ENCODE measurements around the gene DTX3. TPM values are rescaled to one million over a fixed set of nuclear protein-coding genes. Genes with fewer than 3 reads are reported as not detected.
A peak's percentile ranks its signal among the peaks of the same experiment; 100 is the strongest.

DTX3 gene
- total RNA-seq, 4 donors from 2014 or later, result 34.6 to 70.2 (median 53.2) TPM

GRCh38 chr12:57606399-57606798 is 1.8 kb downstream of the DTX3 start:
- Histone ChIP-seq H3K9me3 (no peaks in the 10 kb centered on the region), H3K27ac (peak overlapping the region in 3 of 4 donors; percentile 96 to 99 (median 99)), H3K4me1 (peaks cover 0 to 82% (median 21%) of the 10 kb centered on the region in 3 donors), H3K4me3 (no peak overlapping the region), H3K36me3 (peaks cover 0 to 38% of the 10 kb centered on the region in 2 donors), H3K27me3 (peaks cover 5% of the 10 kb centered on the region)
- TF ChIP-seq EP300 (IDR thresholded peaks at IDR 0.05), result no peak
- no peak for TF ChIP-seq POLR2AphosphoS5 (IDR thresholded peaks at IDR 0.05)
- TF ChIP-seq, protein P1, sequence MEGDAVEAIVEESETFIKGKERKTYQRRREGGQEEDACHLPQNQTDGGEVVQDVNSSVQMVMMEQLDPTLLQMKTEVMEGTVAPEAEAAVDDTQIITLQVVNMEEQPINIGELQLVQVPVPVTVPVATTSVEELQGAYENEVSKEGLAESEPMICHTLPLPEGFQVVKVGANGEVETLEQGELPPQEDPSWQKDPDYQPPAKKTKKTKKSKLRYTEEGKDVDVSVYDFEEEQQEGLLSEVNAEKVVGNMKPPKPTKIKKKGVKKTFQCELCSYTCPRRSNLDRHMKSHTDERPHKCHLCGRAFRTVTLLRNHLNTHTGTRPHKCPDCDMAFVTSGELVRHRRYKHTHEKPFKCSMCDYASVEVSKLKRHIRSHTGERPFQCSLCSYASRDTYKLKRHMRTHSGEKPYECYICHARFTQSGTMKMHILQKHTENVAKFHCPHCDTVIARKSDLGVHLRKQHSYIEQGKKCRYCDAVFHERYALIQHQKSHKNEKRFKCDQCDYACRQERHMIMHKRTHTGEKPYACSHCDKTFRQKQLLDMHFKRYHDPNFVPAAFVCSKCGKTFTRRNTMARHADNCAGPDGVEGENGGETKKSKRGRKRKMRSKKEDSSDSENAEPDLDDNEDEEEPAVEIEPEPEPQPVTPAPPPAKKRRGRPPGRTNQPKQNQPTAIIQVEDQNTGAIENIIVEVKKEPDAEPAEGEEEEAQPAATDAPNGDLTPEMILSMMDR (IDR thresholded peaks at IDR 0.05), result no peak
- TF ChIP-seq POLR2A (IDR thresholded peaks at IDR 0.05), result no peak
- 63% methylated on average over 2 of the region's 2 CpGs; no CpG with 5 or more reads in 1 of the 2 donors for WGBS, 2 donors (ENCODE audit: low coverage in 1 of 2)
- ATAC-seq, result no peak

DNA sequence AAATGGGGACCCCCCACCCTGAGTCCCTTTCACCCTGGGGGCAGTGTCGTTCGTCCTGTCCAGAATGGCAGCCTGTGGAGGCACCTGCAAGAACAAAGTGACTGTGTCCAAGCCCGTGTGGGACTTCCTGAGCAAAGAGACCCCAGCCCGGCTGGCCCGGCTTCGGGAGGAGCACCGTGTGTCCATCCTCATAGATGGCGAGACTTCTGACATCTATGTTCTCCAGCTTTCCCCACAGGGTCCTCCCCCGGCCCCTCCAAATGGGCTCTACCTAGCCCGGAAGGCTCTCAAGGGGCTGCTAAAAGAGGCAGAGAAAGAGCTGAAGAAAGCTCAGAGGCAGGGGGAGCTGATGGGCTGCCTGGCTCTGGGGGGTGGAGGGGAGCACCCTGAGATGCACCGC is 2.2 kb downstream of the DTX3 start:
- H3K4me3 ChIP-seq, result no peak overlapping the region
- peaks cover 0 to 34% of the 10 kb centered on the region in 2 donors for H3K36me3 ChIP-seq
- H3K9me3 ChIP-seq, result no peaks in the 10 kb centered on the region
- peaks cover 0 to 86% (median 21%) of the 10 kb centered on the region in 3 donors for H3K4me1 ChIP-seq
- no peak for ATAC-seq
- TF ChIP-seq POLR2AphosphoS5 (IDR thresholded peaks at IDR 0.05), result no peak
- TF ChIP-seq, protein P1 (IDR thresholded peaks at IDR 0.05), result no peak
- TF ChIP-seq EP300 (IDR thresholded peaks at IDR 0.05), result no peak
- no peak for TF ChIP-seq POLR2A (IDR thresholded peaks at IDR 0.05)
- 70% methylated on average over 2 of the region's 11 CpGs; no CpG with 5 or more reads in 1 of the 2 donors for WGBS, 2 donors (ENCODE audit: low coverage in 1 of 2)
- H3K27ac ChIP-seq, result peak overlapping the region in 3 of 4 donors; percentile 96 to 99 (median 99)
- peaks cover 9% of the 10 kb centered on the region for H3K27me3 ChIP-seq

DNA sequence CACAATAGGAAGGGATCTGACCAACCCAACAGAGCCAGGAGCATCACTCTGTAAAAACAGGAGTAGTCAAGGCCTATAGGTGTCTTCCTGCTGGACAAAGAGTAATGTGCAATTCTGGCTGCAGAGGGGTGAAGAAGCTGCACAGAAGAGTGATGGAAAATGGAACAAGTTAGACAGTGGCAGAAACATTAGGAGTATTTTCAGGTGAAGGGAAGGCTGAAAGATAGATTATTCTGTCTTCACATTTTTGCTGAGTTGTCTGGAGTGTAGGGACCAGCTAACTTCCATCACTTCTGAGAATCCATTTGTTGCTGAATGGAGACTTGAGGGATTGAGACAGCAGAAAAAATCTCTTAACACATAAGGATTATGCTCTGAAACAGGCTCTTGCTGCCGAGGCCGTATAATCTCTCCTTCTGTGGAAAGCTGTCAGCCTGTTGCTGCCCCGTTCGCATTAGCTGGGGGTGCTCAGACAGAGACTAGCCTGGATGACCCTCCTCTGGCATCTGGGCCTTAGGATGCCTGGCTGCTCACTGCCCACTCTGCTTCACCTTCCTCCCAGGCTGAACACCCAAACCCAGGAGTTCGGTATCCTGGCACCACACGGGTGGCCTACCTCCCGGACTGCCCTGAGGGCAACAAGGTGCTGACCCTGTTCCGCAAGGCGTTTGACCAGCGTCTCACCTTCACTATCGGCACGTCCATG is 3.5 kb downstream of the DTX3 start:
- TF ChIP-seq POLR2AphosphoS5 (IDR thresholded peaks at IDR 0.05) (no peak), EP300 (IDR thresholded peaks at IDR 0.05) (no peak)
- 14 to 38% methylated on average over 2 to 4 of the region's 12 CpGs for WGBS, 2 donors (ENCODE audit: low coverage in 1 of 2)
- Histone ChIP-seq H3K27ac (peak overlapping the region; percentile 91 to 99 (median 97)), H3K27me3 (peaks cover 10% of the 10 kb centered on the region), H3K4me3 (no peak overlapping the region), H3K4me1 (peaks cover 0 to 95% (median 26%) of the 10 kb centered on the region in 3 donors), H3K9me3 (no peaks in the 10 kb centered on the region), H3K36me3 (peaks cover 0 to 30% of the 10 kb centered on the region in 2 donors)
- no peak for ATAC-seq

GRCh38 chr12:57609101-57609780 is 4.6 kb downstream of the DTX3 start:
- TF ChIP-seq POLR2AphosphoS5 (IDR thresholded peaks at IDR 0.05), result no peak
- TF ChIP-seq, protein P1 (IDR thresholded peaks at IDR 0.05), result no peak
- TF ChIP-seq EP300 (IDR thresholded peaks at IDR 0.05), result no peak
- no peak for TF ChIP-seq POLR2A (IDR thresholded peaks at IDR 0.05)
- Histone ChIP-seq H3K36me3 (peaks cover 0 to 37% of the 10 kb centered on the region in 2 donors), H3K9me3 (no peaks in the 10 kb centered on the region), H3K4me1 (peaks cover 0 to 95% (median 31%) of the 10 kb centered on the region in 3 donors), H3K27ac (peak overlapping the region; percentile 91 to 99 (median 97)), H3K27me3 (peaks cover 10% of the 10 kb centered on the region), H3K4me3 (peak overlapping the region in 1 of 2 donors; percentile 89)
- WGBS, 2 donors (ENCODE audit: low coverage in 1 of 2), result 4 to 41% methylated on average over 10 of the region's 19 CpGs
- no peak for ATAC-seq

- no peak for ATAC-seq
- peaks cover 10% of the 10 kb centered on the region for H3K27me3 ChIP-seq
- H3K4me3 ChIP-seq, result peak overlapping the region; percentile 89 to 95
- 7 to 11% methylated on average over 5 to 12 of the region's 34 CpGs for WGBS, 2 donors (ENCODE audit: low coverage in 1 of 2)
- peaks cover 0 to 44% of the 10 kb centered on the region in 2 donors for H3K36me3 ChIP-seq
- H3K27ac ChIP-seq, result peak overlapping the region; percentile 91 to 99 (median 97)
- no peak for TF ChIP-seq EP300 (IDR thresholded peaks at IDR 0.05)
- no peak for TF ChIP-seq POLR2A (IDR thresholded peaks at IDR 0.05)
- H3K9me3 ChIP-seq, result no peaks in the 10 kb centered on the region
- H3K4me1 ChIP-seq, result peaks cover 0 to 95% (median 31%) of the 10 kb centered on the region in 3 donors
These were observed 5.3 kb downstream of the DTX3 start for GRCh38 chr12:57609781-57610553.
